HG03135 (cell line): ENCODE measurements around the gene PDE6H.

Source experiments
- ATAC-seq: cut with Tn5 transposase; IDR thresholded peaks from one replicate; pipeline ENCODE4 v1.9.1; 2021; ENCODE audit warnings: mild to moderate bottlenecking, moderate library complexity; ENCODE audit not compliant: unreplicated experiment

PDE6H gene

GRCh38 chr12:14972816-14973215 lies at the start of gene PDE6H:
TSS of gene PDE6H (plus strand) at chr12:14973042. CDS start at chr12:14978013, 4,971 bp downstream.
- no peak for ATAC-seq

GRCh38 chr12:14923944-14924343 lies 48.9 kb upstream of the PDE6H start:
- no peak for ATAC-seq

GRCh38 chr12:14924541-14924940 lies 48.3 kb upstream of the PDE6H start:
- ATAC-seq: no peak

GRCh38 chr12:14927267-14927666 lies 45.6 kb upstream of the PDE6H start:
- ATAC-seq: no peak

GRCh38 chr12:14928931-14929330 lies 43.9 kb upstream of the PDE6H start:
- no peak for ATAC-seq

- no peak for ATAC-seq
These were observed 42.5 kb upstream of the PDE6H start for GRCh38 chr12:14930299-14930698.

- no peak for ATAC-seq
These were observed 41.5 kb upstream of the PDE6H start for GRCh38 chr12:14931359-14931758.

GRCh38 chr12:14931791-14932560 lies 40.9 kb upstream of the PDE6H start:
- no peak for ATAC-seq

GRCh38 chr12:14934511-14934910 lies 38.3 kb upstream of the PDE6H start:
- ATAC-seq: no peak

- no peak for ATAC-seq
These were observed 37.8 kb upstream of the PDE6H start for GRCh38 chr12:14935031-14935430.

- no peak for ATAC-seq
These were observed 36.5 kb upstream of the PDE6H start for GRCh38 chr12:14936224-14936861.

- no peak for ATAC-seq
These were observed 35.8 kb upstream of the PDE6H start for GRCh38 chr12:14937014-14937413.

- ATAC-seq: no peak
These were observed 35.2 kb upstream of the PDE6H start for GRCh38 chr12:14937689-14938088.

- no peak for ATAC-seq
These were observed 34.5 kb upstream of the PDE6H start, which contains the start of gene ERP27 for GRCh38 chr12:14938301-14938700. TSS of gene ERP27 (minus strand) at chr12:14938537. CDS start at chr12:14938508, 29 bp downstream.

- ATAC-seq: no peak
These were observed 31.5 kb upstream of the PDE6H start for GRCh38 chr12:14941369-14941768.

GRCh38 chr12:14942196-14942931 lies 30.5 kb upstream of the PDE6H start:
- ATAC-seq: no peak

GRCh38 chr12:14946162-14946561 lies 26.7 kb upstream of the PDE6H start:
- ATAC-seq: no peak

- ATAC-seq: no peak
These were observed 26.0 kb upstream of the PDE6H start for GRCh38 chr12:14946861-14947260.

- ATAC-seq: peak; percentile 89
These were observed 24.2 kb upstream of the PDE6H start for GRCh38 chr12:14948672-14949071.

- no peak for ATAC-seq
These were observed 23.2 kb upstream of the PDE6H start for GRCh38 chr12:14949631-14950030.

GRCh38 chr12:14950421-14950820 lies 22.4 kb upstream of the PDE6H start:
- no peak for ATAC-seq
